Liver (tissue), 2 donors: Measurements from ENCODE around the gene ZMYND11.

ENCODE experiments used
- RAD21 ChIP-seq, 2 donors: IDR thresholded peaks; 2 replicates each; pipeline ENCODE4 v1.6.1; 2016; ENCODE audit warnings: antibody characterized with exemption in 2 of 2, mild to moderate bottlenecking in 2 of 2
- TAF1 ChIP-seq: conservative IDR thresholded peaks from 2 replicates; pipeline ENCODE4 v1.6.1; 2016; ENCODE audit warnings: antibody characterized with exemption, mild to moderate bottlenecking
- donor health status: healthy.

- TF ChIP-seq RAD21 (IDR thresholded peaks at IDR 0.05) (no peak), TAF1 (no peak)
These were observed 65.2 kb downstream of the ZMYND11 start for GRCh38 chr10:200405-200804.
